ENCODE data around the gene USH1C.

DNA sequence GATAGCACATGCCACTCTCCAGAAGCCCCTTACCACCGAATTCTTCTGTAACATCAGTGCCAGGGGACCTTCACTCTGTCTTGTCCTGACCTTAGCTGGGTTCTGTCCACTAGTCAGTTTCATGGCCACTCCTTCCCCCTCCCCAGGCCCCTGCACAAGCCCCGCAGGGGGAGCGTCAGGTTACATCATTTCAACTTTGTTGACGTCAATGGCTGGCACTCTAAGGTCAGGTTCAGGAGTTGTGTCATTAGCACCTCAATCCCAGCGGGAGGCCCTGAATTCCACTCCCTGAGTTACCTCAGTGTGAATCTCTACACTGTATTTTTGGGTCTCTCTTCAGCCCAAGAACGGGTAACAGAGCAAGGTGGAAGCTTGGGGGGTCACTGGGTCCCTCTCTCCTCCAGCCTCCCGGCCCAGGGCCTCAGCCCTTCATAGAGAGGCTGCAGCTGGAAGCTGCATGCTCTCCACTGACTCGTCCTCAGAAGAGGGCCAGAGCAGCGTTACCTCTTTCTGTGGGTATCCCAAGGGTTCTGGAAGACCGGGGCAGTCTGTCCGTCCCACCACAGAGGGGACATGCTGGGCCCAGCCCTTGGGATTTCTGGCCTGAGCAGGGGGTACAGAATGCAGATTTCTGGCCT is 10.3 kb downstream of the USH1C start:
- TF ChIP-seq, protein P1, sequence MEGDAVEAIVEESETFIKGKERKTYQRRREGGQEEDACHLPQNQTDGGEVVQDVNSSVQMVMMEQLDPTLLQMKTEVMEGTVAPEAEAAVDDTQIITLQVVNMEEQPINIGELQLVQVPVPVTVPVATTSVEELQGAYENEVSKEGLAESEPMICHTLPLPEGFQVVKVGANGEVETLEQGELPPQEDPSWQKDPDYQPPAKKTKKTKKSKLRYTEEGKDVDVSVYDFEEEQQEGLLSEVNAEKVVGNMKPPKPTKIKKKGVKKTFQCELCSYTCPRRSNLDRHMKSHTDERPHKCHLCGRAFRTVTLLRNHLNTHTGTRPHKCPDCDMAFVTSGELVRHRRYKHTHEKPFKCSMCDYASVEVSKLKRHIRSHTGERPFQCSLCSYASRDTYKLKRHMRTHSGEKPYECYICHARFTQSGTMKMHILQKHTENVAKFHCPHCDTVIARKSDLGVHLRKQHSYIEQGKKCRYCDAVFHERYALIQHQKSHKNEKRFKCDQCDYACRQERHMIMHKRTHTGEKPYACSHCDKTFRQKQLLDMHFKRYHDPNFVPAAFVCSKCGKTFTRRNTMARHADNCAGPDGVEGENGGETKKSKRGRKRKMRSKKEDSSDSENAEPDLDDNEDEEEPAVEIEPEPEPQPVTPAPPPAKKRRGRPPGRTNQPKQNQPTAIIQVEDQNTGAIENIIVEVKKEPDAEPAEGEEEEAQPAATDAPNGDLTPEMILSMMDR (IDR thresholded peaks at IDR 0.05), result no peak
- no peak for TF ChIP-seq POLR2A (IDR thresholded peaks at IDR 0.05)
